Sigmoid colon (tissue), 7 donors: ENCODE results near the gene DYNC1I1. TPM values are rescaled to one million over a fixed set of nuclear protein-coding genes. Genes with fewer than 3 reads are reported as not detected.

Experiments
- DNase-seq: peaks from one replicate; pipeline ENCODE4 v3.0.0-alpha.2; 2019
- H3K27ac ChIP-seq, 4 donors: fragments of 200-600 bp; sonication (generic); one replicate each; pipeline ENCODE4 v1.5.1; 2016 to 2019; ENCODE audit warnings: mild to moderate bottlenecking in 1 of 4
- H3K27me3 ChIP-seq, 3 donors: fragments of 200-600 bp; sonication (generic); one replicate each; pipeline ENCODE4 v1.5.1; 2019; ENCODE audit warnings: mild to moderate bottlenecking in 1 of 3
- H3K36me3 ChIP-seq, 4 donors: fragments of 200-600 bp; sonication (generic); one replicate each; pipeline ENCODE4 v1.5.1; 2016 to 2019
- H3K4me1 ChIP-seq, 4 donors: fragments of 200-600 bp; sonication (generic); one replicate each; pipeline ENCODE4 v1.5.1; 2017 to 2019
- H3K4me3 ChIP-seq, 4 donors: fragments of 200-600 bp; sonication (generic); one replicate each; pipeline ENCODE4 v1.5.1; 2017 to 2019; ENCODE audit warnings: mild to moderate bottlenecking in 2 of 4, moderate library complexity in 1 of 4
- H3K9me3 ChIP-seq, 4 donors: fragments of 200-600 bp in 3 of 4; sonication (generic) in 3 of 4; one replicate each; pipeline versions ENCODE4 v1.5.1 to v1.6.1; 2013 to 2019
- EP300 ChIP-seq, 4 donors: sonication (generic); formaldehyde crosslinking; IDR thresholded peaks; one replicate each; pipeline ENCODE4 v1.6.1; 2017; ENCODE audit warnings: antibody characterized with exemption in 4 of 4
- POLR2A ChIP-seq, 2 donors: fragments of 450-650 bp; IDR thresholded peaks; one replicate each; pipeline ENCODE4 v1.6.1; 2016; ENCODE audit warnings: antibody characterized with exemption in 2 of 2, mild to moderate bottlenecking in 2 of 2, moderate library complexity in 2 of 2
- POLR2AphosphoS5 ChIP-seq, 4 donors: sonication (generic); formaldehyde crosslinking; IDR thresholded peaks; one replicate each; pipeline ENCODE4 v1.6.1; 2017; ENCODE audit warnings: antibody characterized with exemption in 4 of 4
- WGBS, 2 donors: extraction: QIAGEN DNeasy Blood & Tissue Kit; methylation state at CpG; one replicate each; pipeline ENCODE4 v1.1.7; 2013; 5-methylcytosine and 5-hydroxymethylcytosine counted together
- intact Hi-C: fragments of 100-400 bp; cut with DNase I; formaldehyde crosslinking; loops from one replicate; pipeline ENCODE4 v1.15.1; 2023
- polyA plus RNA-seq, 3 donors: library from polyadenylated mRNA; stranded (reverse); fragments of 200-250 nt; gene quantifications; one replicate each; pipeline ENCODE4 v1.2.3, GENCODE V29; 2013
- total RNA-seq, 4 donors: library from RNA; depleted of rRNA; stranded (reverse); fragments of >200 nt; gene quantifications; one replicate each; pipeline ENCODE4 v1.1.0, GENCODE V29; 2016
- TF ChIP-seq, protein P1 (sequence below), 4 experiments: fragments of 450-650 bp in 3 of 4; fragments of 200-600 bp in 1 of 4; IDR thresholded peaks; one replicate each; pipeline ENCODE4 v1.5.1; 2016 to 2019; ENCODE audit warnings: antibody characterized with exemption in 4 of 4, mild to moderate bottlenecking in 3 of 4, moderate library complexity in 2 of 4
- donor health status: healthy with polysubstance abuse.
- donor health status: Bipolar disorder and iron deficiency.
- donor health status: healthy.

The DYNC1I1 gene
- total and polyA plus RNA-seq, 7 donors, result 0.92 to 65.2 (median 45.1) TPM; not detected in 1

DNA sequence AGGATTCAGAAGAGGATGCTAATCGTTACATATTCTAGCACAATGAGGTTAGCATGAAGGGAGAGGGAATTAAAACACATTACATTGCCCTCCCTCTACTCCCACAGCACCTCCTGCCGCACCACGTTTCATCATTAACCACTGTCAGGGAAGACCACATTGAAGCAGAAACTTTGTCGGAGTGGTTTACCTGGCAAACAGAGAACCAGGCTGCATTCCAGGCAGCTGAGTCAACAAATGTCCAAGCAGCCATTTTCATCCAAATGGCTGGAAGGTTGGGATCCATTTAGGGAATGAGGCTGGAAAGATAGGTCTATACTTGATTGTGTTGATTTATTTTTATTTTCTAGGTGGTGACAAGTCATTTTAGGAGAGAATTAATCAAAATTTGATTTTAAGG lies 273.6 kb downstream of the DYNC1I1 start:
- Histone ChIP-seq H3K27me3 (no peaks in the 10 kb centered on the region), H3K4me3 (no peak overlapping the region), H3K27ac (no peak overlapping the region), H3K4me1 (no peaks in the 10 kb centered on the region), H3K9me3 (no peaks in the 10 kb centered on the region), H3K36me3 (no peaks in the 10 kb centered on the region)
- intact Hi-C loops, result no loop called here
- WGBS, 2 donors, result 37 to 68% methylated on average over 4 of the region's 4 CpGs
- TF ChIP-seq EP300 (IDR thresholded peaks at IDR 0.05) (no peak), POLR2A (IDR thresholded peaks at IDR 0.05) (no peak)
- no peak for DNase-seq

DNA sequence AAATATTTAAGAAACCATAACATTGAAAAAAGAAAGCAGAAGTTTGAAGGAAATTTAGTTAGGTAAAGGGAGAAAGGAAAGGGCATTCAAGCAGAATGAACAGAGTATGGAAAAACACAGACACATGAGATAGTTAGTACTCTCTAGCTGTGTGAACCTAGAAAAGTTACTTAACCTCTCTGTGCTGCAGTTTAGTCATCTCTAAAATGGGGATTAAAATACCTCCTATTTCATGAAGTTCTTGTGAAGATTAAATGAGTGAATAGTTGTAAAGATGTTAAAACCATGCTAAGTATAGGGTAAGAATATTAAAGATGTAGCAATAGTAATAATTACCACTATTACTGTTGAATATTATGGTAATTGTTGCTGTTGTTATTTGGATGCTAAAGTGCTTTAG lies 279.9 kb downstream of the DYNC1I1 start:
- intact Hi-C loops, result no loop called here
- TF ChIP-seq POLR2A (IDR thresholded peaks at IDR 0.05) (no peak), EP300 (IDR thresholded peaks at IDR 0.05) (no peak)

DNA sequence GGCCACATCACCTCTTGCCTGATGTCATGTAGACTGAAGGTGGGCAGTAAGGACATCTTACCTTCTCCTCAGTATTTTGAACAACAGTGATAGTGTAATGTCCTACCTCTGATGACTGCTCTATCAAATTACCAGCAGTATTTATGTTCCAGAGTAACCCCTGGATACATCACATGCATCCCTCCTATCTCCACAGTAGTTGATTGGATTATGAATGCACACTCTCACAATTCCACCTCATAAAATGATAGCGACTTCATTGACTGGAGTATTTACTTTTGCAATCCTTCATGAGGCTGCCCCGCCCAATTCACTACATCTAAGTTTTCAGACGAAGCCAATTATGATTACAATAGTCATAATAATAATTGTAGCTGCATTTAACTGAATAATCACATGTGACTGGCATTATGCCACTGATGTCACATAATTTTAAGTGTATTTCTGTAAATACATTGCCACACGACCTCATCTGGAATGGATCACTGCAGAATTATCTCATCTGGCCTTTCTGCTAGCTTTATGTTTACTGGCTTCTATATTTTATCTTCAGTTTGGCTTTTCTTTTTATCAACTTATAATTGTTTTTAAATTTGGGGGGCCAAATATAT lies 280.6 kb downstream of the DYNC1I1 start:
- Histone ChIP-seq H3K4me3 (no peak overlapping the region), H3K27ac (no peak overlapping the region), H3K36me3 (no peaks in the 10 kb centered on the region), H3K9me3 (no peaks in the 10 kb centered on the region), H3K4me1 (no peaks in the 10 kb centered on the region), H3K27me3 (no peaks in the 10 kb centered on the region)
- TF ChIP-seq, protein P1, sequence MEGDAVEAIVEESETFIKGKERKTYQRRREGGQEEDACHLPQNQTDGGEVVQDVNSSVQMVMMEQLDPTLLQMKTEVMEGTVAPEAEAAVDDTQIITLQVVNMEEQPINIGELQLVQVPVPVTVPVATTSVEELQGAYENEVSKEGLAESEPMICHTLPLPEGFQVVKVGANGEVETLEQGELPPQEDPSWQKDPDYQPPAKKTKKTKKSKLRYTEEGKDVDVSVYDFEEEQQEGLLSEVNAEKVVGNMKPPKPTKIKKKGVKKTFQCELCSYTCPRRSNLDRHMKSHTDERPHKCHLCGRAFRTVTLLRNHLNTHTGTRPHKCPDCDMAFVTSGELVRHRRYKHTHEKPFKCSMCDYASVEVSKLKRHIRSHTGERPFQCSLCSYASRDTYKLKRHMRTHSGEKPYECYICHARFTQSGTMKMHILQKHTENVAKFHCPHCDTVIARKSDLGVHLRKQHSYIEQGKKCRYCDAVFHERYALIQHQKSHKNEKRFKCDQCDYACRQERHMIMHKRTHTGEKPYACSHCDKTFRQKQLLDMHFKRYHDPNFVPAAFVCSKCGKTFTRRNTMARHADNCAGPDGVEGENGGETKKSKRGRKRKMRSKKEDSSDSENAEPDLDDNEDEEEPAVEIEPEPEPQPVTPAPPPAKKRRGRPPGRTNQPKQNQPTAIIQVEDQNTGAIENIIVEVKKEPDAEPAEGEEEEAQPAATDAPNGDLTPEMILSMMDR (IDR thresholded peaks at IDR 0.05), result no peak
- no peak for TF ChIP-seq EP300 (IDR thresholded peaks at IDR 0.05)
- TF ChIP-seq POLR2A (IDR thresholded peaks at IDR 0.05), result no peak
- no peak for TF ChIP-seq POLR2AphosphoS5 (IDR thresholded peaks at IDR 0.05)
- WGBS, 2 donors, result 16 to 54% methylated on average over 4 of the region's 4 CpGs
- intact Hi-C loops, result no loop called here
- DNase-seq, result no peak

More for the DNA sequence above, 279.9 kb downstream of the DYNC1I1 start:
- Histone ChIP-seq H3K27ac (no peak overlapping the region), H3K36me3 (no peaks in the 10 kb centered on the region), H3K27me3 (no peaks in the 10 kb centered on the region), H3K4me3 (no peak overlapping the region), H3K4me1 (no peaks in the 10 kb centered on the region), H3K9me3 (no peaks in the 10 kb centered on the region)
- no peak for DNase-seq

DNA sequence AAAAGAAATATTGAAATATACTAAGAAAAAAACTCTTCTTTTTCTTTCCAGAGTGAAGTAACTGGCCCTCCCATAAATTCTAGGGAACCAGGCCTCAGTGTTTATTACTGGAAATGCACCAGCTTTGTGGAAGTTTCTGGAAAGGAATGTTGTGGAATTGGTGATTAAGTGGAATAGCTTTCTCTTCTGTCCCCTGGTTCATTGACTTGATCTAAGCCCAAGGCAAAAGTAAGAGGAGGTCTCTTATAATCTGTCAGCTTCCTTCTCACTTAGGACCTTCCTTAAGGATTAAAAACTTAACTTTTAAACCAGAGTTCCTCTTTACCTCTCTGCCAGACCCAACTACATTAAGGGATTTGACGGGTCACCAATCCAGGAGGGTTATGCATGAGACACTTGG lies 283.4 kb downstream of the DYNC1I1 start:
- Histone ChIP-seq H3K4me1 (no peaks in the 10 kb centered on the region), H3K36me3 (no peaks in the 10 kb centered on the region), H3K27me3 (no peaks in the 10 kb centered on the region), H3K27ac (no peak overlapping the region), H3K9me3 (no peaks in the 10 kb centered on the region), H3K4me3 (no peak overlapping the region)
- WGBS, 2 donors, result 85 to 95% methylated on average over 1 of the region's 1 CpG
- intact Hi-C loops, result no loop called here
- no peak for DNase-seq
- TF ChIP-seq POLR2AphosphoS5 (IDR thresholded peaks at IDR 0.05), result no peak
- TF ChIP-seq, protein P1 (IDR thresholded peaks at IDR 0.05), result no peak
- TF ChIP-seq EP300 (IDR thresholded peaks at IDR 0.05), result no peak
- TF ChIP-seq POLR2A (IDR thresholded peaks at IDR 0.05), result no peak

DNA sequence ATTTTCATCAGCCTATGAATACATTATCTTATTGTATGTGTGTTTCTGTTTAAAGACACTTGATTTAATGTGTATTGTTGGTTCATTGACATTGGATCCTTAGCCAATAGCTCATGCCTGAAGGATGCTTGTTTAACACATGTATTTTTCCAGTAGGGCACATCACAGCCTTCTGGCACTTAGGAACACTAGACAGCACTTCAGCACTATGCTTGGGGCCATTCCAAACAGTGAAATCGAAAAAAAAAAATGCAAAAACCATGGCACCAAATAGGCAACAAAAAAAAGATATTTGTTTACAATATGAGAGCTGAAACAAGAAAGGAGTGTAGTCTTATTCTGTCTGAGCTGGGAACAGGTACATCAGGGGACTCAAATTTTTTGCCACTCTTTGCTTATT lies 286.7 kb downstream of the DYNC1I1 start:
- TF ChIP-seq EP300 (IDR thresholded peaks at IDR 0.05), result no peak
- no peak for TF ChIP-seq POLR2AphosphoS5 (IDR thresholded peaks at IDR 0.05)
- no peak for TF ChIP-seq POLR2A (IDR thresholded peaks at IDR 0.05)
- TF ChIP-seq, protein P1 (IDR thresholded peaks at IDR 0.05), result no peak
- Histone ChIP-seq H3K36me3 (no peaks in the 10 kb centered on the region), H3K4me1 (no peaks in the 10 kb centered on the region)

DNA sequence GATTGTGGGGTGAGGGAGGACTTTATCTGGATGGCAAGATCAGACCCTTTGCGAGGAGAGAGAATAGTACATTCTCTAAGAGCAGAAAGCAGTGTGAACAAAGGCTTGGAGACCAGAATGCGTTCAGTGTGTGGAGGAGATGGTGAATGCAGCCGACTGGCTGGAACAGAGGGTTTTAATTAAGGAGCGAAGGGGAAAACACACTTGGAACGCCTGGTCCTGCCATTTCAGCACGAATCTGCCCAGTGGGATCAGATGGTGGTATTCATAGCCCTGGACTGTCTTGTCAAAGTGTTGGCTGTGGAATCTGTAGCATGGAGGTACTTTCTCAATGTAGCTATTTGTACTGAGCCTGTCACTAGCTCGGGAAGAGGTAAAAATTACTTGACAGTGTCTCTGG lies 288.7 kb downstream of the DYNC1I1 start:
- WGBS, 2 donors, result 74 to 81% methylated on average over 7 of the region's 7 CpGs
- no peaks in the 10 kb centered on the region for H3K4me1 ChIP-seq
- TF ChIP-seq EP300 (IDR thresholded peaks at IDR 0.05) (no peak), POLR2A (IDR thresholded peaks at IDR 0.05) (no peak), POLR2AphosphoS5 (IDR thresholded peaks at IDR 0.05) (no peak)
- TF ChIP-seq, protein P1 (IDR thresholded peaks at IDR 0.05), result no peak
- no peaks in the 10 kb centered on the region for H3K9me3 ChIP-seq
- H3K4me3 ChIP-seq, result no peak overlapping the region
- DNase-seq, result no peak
- no peaks in the 10 kb centered on the region for H3K27me3 ChIP-seq
- intact Hi-C loops, result no loop called here
- no peak overlapping the region for H3K27ac ChIP-seq
- no peaks in the 10 kb centered on the region for H3K36me3 ChIP-seq

More for the DNA sequence above, 286.7 kb downstream of the DYNC1I1 start:
- H3K9me3 ChIP-seq, result no peaks in the 10 kb centered on the region
- H3K27ac ChIP-seq, result no peak overlapping the region
- DNase-seq, result no peak
- no peak overlapping the region for H3K4me3 ChIP-seq
- H3K27me3 ChIP-seq, result no peaks in the 10 kb centered on the region
- WGBS, 2 donors, result 17 to 52% methylated on average over 1 of the region's 1 CpG
- intact Hi-C loops, result no loop called here
